ENCODE data around the gene ARHGEF3.
"Not testable (repeated sequence)": the region's sequence is repeated elsewhere in the genome, so short reads cannot be mapped to it uniquely, and the experiment has no call there.

Gene ARHGEF3

GRCh38 chr3:56772952-56773938, 28.5 kb downstream of the ARHGEF3 start:
- no peak for DNase-seq (ENCODE audit: low spot score)

- DNase-seq (ENCODE audit: low spot score) = no peak
Measured at GRCh38 chr3:56771376-56771775, 30.4 kb downstream of the ARHGEF3 start.

GRCh38 chr3:56769116-56769707, 32.5 kb downstream of the ARHGEF3 start:
- no peak for DNase-seq (ENCODE audit: low spot score)

- DNase-seq (ENCODE audit: low spot score) = no peak
Measured at GRCh38 chr3:56764904-56765547, 36.7 kb downstream of the ARHGEF3 start.

GRCh38 chr3:56764184-56764583, 37.6 kb downstream of the ARHGEF3 start:
- DNase-seq (ENCODE audit: low spot score) = no peak

- no peak for DNase-seq (ENCODE audit: low spot score)
Measured at GRCh38 chr3:56763233-56763632, 38.5 kb downstream of the ARHGEF3 start.

- DNase-seq (ENCODE audit: low spot score) = no peak
Measured at GRCh38 chr3:56762718-56763117, 39.0 kb downstream of the ARHGEF3 start.

- no peak for DNase-seq (ENCODE audit: low spot score)
Measured at GRCh38 chr3:56761887-56762651, 39.7 kb downstream of the ARHGEF3 start.

- no peak for DNase-seq (ENCODE audit: low spot score)
Measured at GRCh38 chr3:56761023-56761422, 40.7 kb downstream of the ARHGEF3 start.

- no peak for DNase-seq (ENCODE audit: low spot score)
Measured at GRCh38 chr3:56759532-56759931, 42.2 kb downstream of the ARHGEF3 start.

- DNase-seq (ENCODE audit: low spot score) = peak; percentile 83
Measured at GRCh38 chr3:56758539-56758981, 43.2 kb downstream of the ARHGEF3 start.

- not testable (repeated sequence) for DNase-seq (ENCODE audit: low spot score)
Measured at GRCh38 chr3:56758042-56758441, 43.7 kb downstream of the ARHGEF3 start.

GRCh38 chr3:56754741-56755417, 46.9 kb downstream of the ARHGEF3 start:
- DNase-seq (ENCODE audit: low spot score) = no peak

- peak; percentile 54 for DNase-seq (ENCODE audit: low spot score)
Measured at GRCh38 chr3:56753206-56753820, 48.4 kb downstream of the ARHGEF3 start.

GRCh38 chr3:56751056-56751707, 50.6 kb downstream of the ARHGEF3 start:
- DNase-seq (ENCODE audit: low spot score) = no peak

GRCh38 chr3:56748663-56749231, 53.0 kb downstream of the ARHGEF3 start:
- no peak for DNase-seq (ENCODE audit: low spot score)

- DNase-seq (ENCODE audit: low spot score) = no peak
Measured at GRCh38 chr3:56747150-56747549, 54.6 kb downstream of the ARHGEF3 start.

- DNase-seq (ENCODE audit: low spot score) = no peak
Measured at GRCh38 chr3:56744016-56744415, 57.7 kb downstream of the ARHGEF3 start.

GRCh38 chr3:56742887-56743286, 58.9 kb downstream of the ARHGEF3 start:
- no peak for DNase-seq (ENCODE audit: low spot score)

GRCh38 chr3:56739036-56739435, 62.7 kb downstream of the ARHGEF3 start:
- DNase-seq (ENCODE audit: low spot score) = no peak
